ENCODE measurements around the gene ETV6.

Gene ETV6

GRCh38 chr12:11714626-11715025 is 65.2 kb downstream of the ETV6 start:
- no peak for DNase-seq (ENCODE audit: low read depth in 2 of 2, low spot score in 1 of 2)

- no peak for DNase-seq (ENCODE audit: low read depth in 2 of 2, low spot score in 1 of 2)
These were observed 66.1 kb downstream of the ETV6 start for GRCh38 chr12:11715621-11716020.

DNA sequence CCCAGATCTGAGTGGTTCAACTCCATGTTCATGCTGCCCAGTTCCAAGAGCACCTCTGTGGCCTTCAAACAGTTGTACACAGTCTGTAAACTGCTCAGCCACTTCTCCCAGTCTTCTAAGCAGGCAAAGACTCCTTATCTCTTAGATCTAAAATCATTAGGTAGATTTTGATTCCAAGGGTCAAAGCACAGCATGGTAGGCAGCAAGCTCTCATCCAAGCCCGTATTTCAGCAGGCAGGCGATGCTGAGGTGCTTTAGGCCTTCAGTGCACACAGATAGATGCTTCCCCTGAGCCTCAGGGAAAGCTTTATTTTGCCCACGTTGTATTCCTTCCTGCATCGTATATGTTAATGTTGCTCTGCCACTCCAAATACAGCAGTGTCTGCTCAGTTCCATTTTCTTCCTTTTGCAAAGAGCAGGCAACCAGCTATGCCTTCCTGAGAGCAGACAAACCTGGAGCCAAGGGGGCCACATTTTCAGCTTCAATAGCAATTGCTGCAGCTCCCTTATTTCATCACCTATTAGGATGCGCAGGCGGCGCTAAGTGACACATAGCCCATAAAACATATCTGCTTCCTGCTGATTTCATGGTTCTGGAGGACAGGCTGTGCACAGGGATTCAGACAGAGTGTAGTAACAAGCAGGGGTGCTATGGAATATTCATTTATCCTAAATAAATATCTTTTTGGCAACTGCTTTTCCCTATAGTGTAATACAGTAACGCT is 67.5 kb downstream of the ETV6 start:
- no peak for DNase-seq (ENCODE audit: low read depth in 2 of 2, low spot score in 1 of 2)

DNA sequence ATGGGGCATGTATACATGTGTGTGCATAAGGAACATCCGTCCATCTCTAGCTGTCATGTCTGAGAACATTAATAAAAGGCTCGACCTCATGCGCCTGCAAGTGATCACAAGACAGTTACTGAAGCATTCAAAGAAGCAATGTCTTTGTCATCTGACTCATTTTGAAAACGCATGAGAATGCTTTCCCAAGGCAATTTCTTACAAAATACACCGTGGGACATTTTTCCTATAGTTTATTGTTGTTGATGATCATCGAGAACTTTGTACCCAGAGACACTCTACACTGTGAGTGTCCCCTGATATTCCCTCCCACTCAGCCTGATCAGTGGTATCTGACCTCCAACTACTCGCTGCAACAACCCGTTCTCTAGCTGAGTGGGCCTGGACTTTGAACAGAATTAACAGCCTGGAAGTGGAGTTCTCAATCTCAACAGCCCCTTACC is 68.1 kb downstream of the ETV6 start:
- DNase-seq (ENCODE audit: low read depth in 2 of 2, low spot score in 1 of 2) = no peak

DNA sequence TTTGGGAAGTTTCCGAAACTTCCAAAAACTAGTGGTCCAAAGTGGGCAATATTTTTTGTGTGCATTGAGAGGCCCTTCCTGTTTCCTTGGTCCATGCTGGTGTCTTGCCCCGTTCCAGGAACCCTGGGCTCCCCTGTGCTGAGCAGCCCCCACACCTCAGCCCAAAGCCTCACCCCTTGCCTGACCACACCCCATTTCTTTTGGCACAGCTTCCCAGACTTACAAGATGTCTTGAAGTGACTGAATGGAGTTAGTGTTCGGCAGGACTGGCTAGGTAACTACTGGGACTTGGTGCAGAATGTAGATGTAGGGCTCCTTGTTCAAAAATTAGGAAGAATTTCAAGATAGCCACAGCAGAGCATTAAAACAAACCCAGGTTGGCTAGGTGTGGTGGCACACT is 68.6 kb downstream of the ETV6 start:
- no peak for DNase-seq (ENCODE audit: low read depth in 2 of 2, low spot score in 1 of 2)

DNA sequence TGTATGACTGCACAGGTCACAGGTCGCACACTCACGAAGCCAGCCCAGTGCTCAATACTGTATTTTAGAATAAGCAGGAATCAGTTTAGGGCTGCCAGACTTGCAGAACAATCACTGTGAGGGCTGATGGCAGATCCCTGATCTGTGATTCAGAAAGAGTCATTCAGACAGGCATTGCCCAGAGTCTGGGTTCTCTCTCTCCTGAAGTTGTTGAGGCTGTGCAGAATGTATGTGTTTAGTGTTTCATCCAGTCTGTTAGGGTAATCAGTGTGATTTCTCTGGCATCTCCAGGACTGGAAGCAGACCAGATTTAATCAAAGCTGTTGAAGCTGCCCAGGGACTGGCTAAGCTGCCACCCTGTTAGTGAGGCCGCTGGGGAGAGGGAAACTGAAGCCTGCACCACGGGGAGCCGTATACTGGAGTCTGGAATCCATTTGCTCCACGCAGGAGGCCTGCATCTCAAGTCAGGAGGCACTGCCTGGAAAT is 69.3 kb downstream of the ETV6 start:
- no peak for DNase-seq (ENCODE audit: low read depth in 2 of 2, low spot score in 1 of 2)

DNA sequence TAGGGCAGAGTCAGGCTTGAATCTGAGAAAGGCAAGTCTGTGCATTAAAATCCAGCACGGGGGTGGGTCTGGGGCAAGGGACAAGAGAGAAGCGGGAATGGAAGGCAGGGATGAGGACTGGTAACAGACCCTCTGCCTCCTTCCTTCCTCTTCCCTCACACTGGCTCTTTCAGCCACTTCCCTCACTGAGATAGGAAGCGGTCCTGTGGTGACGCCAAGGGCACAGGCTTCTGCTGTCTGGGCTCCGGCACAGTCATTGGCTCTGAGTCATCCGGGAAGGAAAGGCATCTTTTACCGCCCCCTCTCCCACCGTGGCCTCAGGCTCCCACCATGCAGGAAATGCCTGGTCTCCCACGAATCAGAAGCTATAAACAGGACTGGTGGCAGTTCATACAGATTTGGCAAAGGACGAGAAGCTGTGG is 70.2 kb downstream of the ETV6 start:
- peak in 1 of 2 donors; percentile 21 for DNase-seq (ENCODE audit: low read depth in 2 of 2, low spot score in 1 of 2)

DNA sequence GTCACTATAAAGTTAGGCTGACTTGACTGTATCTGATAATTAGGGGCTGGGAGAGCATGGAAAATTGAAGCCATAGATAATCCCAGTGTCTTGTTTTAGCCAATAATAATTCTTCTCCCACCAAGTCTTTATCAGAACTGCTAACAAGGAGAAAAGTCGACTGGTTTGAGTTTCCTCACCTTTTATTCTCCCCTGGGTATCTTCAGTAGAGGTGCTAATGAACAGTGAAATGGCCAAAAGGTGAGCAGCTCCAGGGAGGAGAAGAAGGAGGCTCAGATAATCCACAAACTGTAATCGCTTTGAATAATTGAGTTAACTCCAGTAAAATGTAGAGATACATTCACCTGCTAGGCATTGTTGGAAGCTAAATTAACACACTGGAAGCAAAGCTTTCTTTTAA is 72.6 kb downstream of the ETV6 start:
- DNase-seq (ENCODE audit: low read depth in 2 of 2, low spot score in 1 of 2) = no peak

- no peak for DNase-seq (ENCODE audit: low read depth in 2 of 2, low spot score in 1 of 2)
These were observed 73.2 kb downstream of the ETV6 start for GRCh38 chr12:11722578-11723138.

GRCh38 chr12:11723993-11724392 is 74.5 kb downstream of the ETV6 start:
- no peak for DNase-seq (ENCODE audit: low read depth in 2 of 2, low spot score in 1 of 2)

- no peak for DNase-seq (ENCODE audit: low read depth in 2 of 2, low spot score in 1 of 2)
These were observed 75.4 kb downstream of the ETV6 start for GRCh38 chr12:11724888-11725311.

DNA sequence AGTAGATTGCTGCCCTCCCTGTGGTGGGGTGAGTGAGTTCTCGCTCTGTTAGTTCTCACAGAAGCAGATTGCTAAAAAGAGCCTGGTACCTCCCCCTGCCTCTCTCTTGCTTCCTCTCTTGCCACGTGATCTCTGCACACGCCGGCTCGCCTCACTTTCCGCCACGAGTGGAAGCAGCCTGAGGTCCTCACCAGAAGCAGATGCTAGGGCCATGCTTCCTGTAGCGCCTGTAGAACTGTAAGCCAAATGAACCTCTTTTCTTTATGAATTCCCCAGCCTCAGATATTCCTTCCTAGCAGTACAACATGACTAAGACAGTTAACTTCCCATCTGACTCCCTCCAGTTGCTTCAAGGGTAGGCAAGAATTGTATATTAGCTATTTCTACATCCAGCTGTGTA is 76.2 kb downstream of the ETV6 start:
- DNase-seq (ENCODE audit: low read depth in 2 of 2, low spot score in 1 of 2) = no peak

DNA sequence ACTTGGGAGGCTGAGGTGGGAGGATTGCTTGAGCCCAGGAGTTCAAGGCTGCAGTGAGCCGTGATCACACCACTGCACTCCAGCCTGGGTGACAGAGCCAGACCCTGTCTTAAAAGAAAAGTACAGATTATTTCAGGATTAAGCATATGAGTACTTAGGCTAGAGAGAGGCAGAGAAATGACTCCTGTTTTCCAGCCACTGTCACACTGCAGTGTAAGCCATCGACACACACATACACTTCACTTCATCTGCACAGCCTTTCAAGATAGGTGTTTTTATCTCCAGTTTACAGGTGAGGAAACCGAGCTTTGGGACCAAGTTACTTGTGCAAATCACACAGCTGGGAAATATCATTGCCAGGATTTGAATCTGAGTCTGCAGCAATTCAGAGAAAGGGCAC is 77.2 kb downstream of the ETV6 start:
- DNase-seq (ENCODE audit: low read depth in 2 of 2, low spot score in 1 of 2) = no peak

DNA sequence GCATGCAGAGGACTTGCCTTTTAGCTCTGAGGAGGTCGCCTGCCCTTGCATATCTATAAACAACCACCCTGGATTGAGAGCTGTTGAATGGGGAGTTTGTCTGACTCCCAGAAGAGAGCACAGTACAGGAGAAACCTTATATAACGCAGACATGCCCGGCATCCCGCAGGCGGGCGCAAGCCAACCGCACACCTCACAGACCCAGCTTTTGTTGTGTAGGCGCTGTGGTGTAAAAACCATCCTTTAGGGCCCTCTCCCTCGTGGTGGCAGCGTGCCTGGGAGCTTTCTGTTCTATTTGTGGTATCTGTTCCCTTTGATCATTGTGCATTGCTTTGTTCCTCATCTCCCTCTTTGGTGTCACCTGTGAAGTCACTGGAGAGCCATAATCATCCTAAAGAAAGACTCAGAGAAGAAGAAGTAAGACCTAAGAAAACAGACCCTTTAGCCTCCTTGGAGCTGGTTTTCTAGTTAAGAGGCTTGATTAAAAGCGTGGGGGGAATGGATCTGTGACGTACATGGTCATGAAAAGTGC is 77.7 kb downstream of the ETV6 start:
- DNase-seq (ENCODE audit: low read depth in 2 of 2, low spot score in 1 of 2) = no peak

- no peak for DNase-seq (ENCODE audit: low read depth in 2 of 2, low spot score in 1 of 2)
These were observed 78.8 kb downstream of the ETV6 start for GRCh38 chr12:11728154-11728755.

- DNase-seq (ENCODE audit: low read depth in 2 of 2, low spot score in 1 of 2) = no peak
These were observed 79.5 kb downstream of the ETV6 start for GRCh38 chr12:11729008-11729407.

DNA sequence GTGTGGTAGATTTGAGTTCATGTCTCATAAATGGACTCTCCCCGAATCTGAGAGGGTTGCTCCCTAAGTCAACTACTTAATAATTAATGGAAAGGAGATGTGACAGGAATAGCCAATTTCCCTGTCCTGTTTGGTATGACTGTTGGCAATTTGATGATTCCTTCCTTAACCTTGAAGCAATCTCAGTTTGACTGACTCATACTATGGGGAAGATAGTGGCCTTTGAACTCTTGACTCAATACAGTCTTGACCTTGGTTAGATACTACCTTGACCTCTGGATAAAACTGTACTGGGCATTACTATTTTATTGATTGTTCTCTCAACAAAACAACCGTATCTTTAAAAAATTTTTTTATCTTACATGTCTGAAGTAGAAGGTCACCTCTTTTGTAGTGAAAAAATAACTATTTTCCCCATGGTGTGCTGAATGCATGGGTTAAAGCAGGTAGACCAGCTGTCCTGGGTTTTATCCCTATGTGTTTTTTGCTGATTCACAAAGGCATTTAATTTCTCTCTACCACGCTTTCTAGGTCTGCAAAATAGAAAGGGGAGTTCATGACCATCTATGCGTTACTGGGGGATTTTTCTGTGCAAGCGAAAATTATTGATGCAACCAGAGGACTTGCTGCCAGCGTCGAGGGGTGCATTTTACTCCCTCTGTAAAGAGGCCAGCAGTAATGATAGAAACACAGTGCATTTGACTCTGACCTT is 80.1 kb downstream of the ETV6 start:
- no peak for DNase-seq (ENCODE audit: low read depth in 2 of 2, low spot score in 1 of 2)

GRCh38 chr12:11730299-11731041 is 81.0 kb downstream of the ETV6 start:
- DNase-seq (ENCODE audit: low read depth in 2 of 2, low spot score in 1 of 2) = no peak

DNA sequence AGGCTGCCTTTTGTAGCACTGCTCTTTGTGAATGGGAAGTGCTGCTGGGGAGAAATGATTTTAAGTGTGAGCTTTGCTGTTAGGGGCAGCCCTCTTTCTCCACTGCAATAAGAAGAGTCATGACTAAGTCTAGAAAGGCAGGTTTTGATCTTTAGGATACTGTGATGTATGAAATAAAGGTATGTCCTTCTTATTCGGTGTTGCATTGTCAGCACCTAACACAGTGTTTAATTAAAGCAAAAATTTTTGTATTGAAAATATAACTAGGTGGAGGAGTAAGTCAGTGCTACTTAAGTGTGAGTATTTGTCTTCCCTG is 81.5 kb downstream of the ETV6 start:
- DNase-seq (ENCODE audit: low read depth in 2 of 2, low spot score in 1 of 2) = no peak

- DNase-seq (ENCODE audit: low read depth in 2 of 2, low spot score in 1 of 2) = no peak
These were observed 82.0 kb downstream of the ETV6 start for GRCh38 chr12:11731455-11731854.

- DNase-seq (ENCODE audit: low read depth in 2 of 2, low spot score in 1 of 2) = no peak
These were observed 82.5 kb downstream of the ETV6 start for GRCh38 chr12:11732023-11732422.

Measured in stimulated activated CD8-positive, alpha-beta memory T cell treated with anti-CD3 and anti-CD28 coated beads, Interleukin-4, amount 100 ng/mL, for 4 hours (primary cell).